Loucy (cell line): ENCODE measurements around the gene MAST4.

Experiments used
- H2AFZ ChIP-seq: fragments of 200-600 bp; sonication (generic); 2 replicates; pipeline ENCODE4 v1.6.0; 2016; ENCODE audit warnings: antibody characterized with exemption, mild to moderate bottlenecking, low read length, moderate library complexity
- H3F3A ChIP-seq: fragments of 200-600 bp; 2 replicates; pipeline ENCODE4 v1.6.0; 2016; ENCODE audit warnings: antibody characterized with exemption, low read depth, mild to moderate bottlenecking
- H3K27me3 ChIP-seq: fragments of 200-600 bp; sonication (generic); 2 replicates; pipeline ENCODE4 v1.6.1; 2014; ENCODE audit warnings: low read length, mild to moderate bottlenecking; ENCODE audit not compliant: insufficient read depth, poor library complexity, severe bottlenecking
- H3K36me3 ChIP-seq: fragments of 200-600 bp; sonication (generic); 2 replicates; pipeline ENCODE4 v1.6.1; 2016; ENCODE audit warnings: low read length; ENCODE audit not compliant: insufficient read depth
- H3K4me1 ChIP-seq: fragments of 200-600 bp; sonication (generic); 2 replicates; pipeline ENCODE4 v1.5.1; 2014; ENCODE audit warnings: low read length, mild to moderate bottlenecking; ENCODE audit not compliant: insufficient read depth, poor library complexity, severe bottlenecking
- H3K4me2 ChIP-seq: fragments of 200-600 bp; sonication (generic); 2 replicates; pipeline ENCODE4 v1.6.0; 2014; ENCODE audit warnings: antibody characterized with exemption, low read length, low read depth, mild to moderate bottlenecking; ENCODE audit not compliant: poor library complexity, severe bottlenecking
- H3K4me3 ChIP-seq: fragments of 200-600 bp; sonication (generic); 2 replicates; pipeline ENCODE4 v1.5.1; 2014; ENCODE audit warnings: low read length, mild to moderate bottlenecking, mixed read lengths; ENCODE audit not compliant: poor library complexity, severe bottlenecking
- H3K79me2 ChIP-seq: fragments of 200-600 bp; sonication (generic); 2 replicates; pipeline ENCODE4 v1.6.1; 2014; ENCODE audit warnings: low read length; ENCODE audit not compliant: insufficient read depth
- H3K9ac ChIP-seq: fragments of 200-600 bp; sonication (generic); 2 replicates; pipeline ENCODE4 v1.6.0; 2014; ENCODE audit warnings: mild to moderate bottlenecking, low read depth, low read length, moderate library complexity; ENCODE audit not compliant: poor library complexity, severe bottlenecking
- H3K9me2 ChIP-seq: fragments of 200-600 bp; sonication (generic); replicated peaks from 2 replicates; pipeline ENCODE4 v1.6.1; 2016; ENCODE audit warnings: low read depth, low read length, mixed read lengths
- H3K9me3 ChIP-seq: fragments of 200-600 bp; sonication (generic); 2 replicates; pipeline ENCODE4 v1.6.1; 2014; ENCODE audit warnings: mild to moderate bottlenecking, antibody characterized with exemption, low read length, low read depth; ENCODE audit not compliant: insufficient read depth
- H4K20me1 ChIP-seq: fragments of 200-600 bp; sonication (generic); 2 replicates; pipeline ENCODE4 v1.6.0; 2014; ENCODE audit warnings: antibody characterized with exemption, low read length, mild to moderate bottlenecking; ENCODE audit not compliant: insufficient read depth, poor library complexity, severe bottlenecking
- EZH2phosphoT487 ChIP-seq: fragments of 200-600 bp; IDR thresholded peaks from 2 replicates; pipeline ENCODE4 v1.6.1; 2018; ENCODE audit warnings: antibody characterized with exemption, mild to moderate bottlenecking, moderate library complexity, borderline replicate concordance
- TF ChIP-seq, protein P1 (sequence below): fragments of 200-600 bp; sonication (generic); conservative IDR thresholded peaks from 2 replicates; pipeline ENCODE4 v1.5.1; 2014; ENCODE audit warnings: mild to moderate bottlenecking, antibody characterized with exemption, low read length

Gene MAST4

DNA sequence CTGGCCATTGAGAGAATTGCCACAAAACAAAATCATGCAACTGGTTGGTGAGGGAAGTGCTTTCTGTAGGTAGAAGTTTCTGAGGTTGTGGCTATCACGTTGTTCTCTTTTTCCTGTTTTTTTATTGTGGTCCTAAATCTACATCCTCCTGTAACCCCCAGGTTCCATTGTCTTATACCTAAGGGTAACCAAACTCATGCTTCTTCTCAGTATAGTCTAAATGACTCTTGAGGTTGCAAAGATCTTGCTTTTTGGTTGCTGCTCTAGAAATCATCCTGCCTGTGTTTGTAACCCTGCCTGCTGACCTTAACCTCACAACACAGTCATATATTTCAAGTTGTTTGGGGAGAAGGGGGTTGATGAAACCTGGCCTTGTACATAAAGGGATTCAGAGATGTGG is 327.3 kb downstream of the MAST4 start:
- H3K9me3 ChIP-seq = no peaks in the 10 kb centered on the region
- H2AFZ ChIP-seq = no peak overlapping the region
- peak overlapping the region; percentile 13 for H3K4me2 ChIP-seq
- no peak overlapping the region for H3K9ac ChIP-seq
- no peaks in the 10 kb centered on the region for H3K79me2 ChIP-seq
- no peaks in the 10 kb centered on the region for H3K36me3 ChIP-seq
- no peaks in the 10 kb centered on the region for H3K27me3 ChIP-seq
- TF ChIP-seq EZH2phosphoT487 = no peak
- TF ChIP-seq, protein P1, sequence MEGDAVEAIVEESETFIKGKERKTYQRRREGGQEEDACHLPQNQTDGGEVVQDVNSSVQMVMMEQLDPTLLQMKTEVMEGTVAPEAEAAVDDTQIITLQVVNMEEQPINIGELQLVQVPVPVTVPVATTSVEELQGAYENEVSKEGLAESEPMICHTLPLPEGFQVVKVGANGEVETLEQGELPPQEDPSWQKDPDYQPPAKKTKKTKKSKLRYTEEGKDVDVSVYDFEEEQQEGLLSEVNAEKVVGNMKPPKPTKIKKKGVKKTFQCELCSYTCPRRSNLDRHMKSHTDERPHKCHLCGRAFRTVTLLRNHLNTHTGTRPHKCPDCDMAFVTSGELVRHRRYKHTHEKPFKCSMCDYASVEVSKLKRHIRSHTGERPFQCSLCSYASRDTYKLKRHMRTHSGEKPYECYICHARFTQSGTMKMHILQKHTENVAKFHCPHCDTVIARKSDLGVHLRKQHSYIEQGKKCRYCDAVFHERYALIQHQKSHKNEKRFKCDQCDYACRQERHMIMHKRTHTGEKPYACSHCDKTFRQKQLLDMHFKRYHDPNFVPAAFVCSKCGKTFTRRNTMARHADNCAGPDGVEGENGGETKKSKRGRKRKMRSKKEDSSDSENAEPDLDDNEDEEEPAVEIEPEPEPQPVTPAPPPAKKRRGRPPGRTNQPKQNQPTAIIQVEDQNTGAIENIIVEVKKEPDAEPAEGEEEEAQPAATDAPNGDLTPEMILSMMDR = no peak
- H4K20me1 ChIP-seq = no peaks in the 10 kb centered on the region
- H3K4me3 ChIP-seq = no peak overlapping the region
- H3K4me1 ChIP-seq = peaks cover 7% of the 10 kb centered on the region
- H3K9me2 ChIP-seq = no peaks in the 10 kb centered on the region
- no peaks in the 10 kb centered on the region for H3F3A ChIP-seq

- Histone ChIP-seq H3K4me3 (no peak overlapping the region), H3K79me2 (no peaks in the 10 kb centered on the region), H3K36me3 (no peaks in the 10 kb centered on the region), H2AFZ (no peak overlapping the region), H3K9ac (no peak overlapping the region), H3K9me3 (no peaks in the 10 kb centered on the region), H3K4me2 (peak overlapping the region; percentile 13), H3K4me1 (peaks cover 7% of the 10 kb centered on the region), H4K20me1 (no peaks in the 10 kb centered on the region), H3F3A (no peaks in the 10 kb centered on the region), H3K27me3 (no peaks in the 10 kb centered on the region), H3K9me2 (no peaks in the 10 kb centered on the region)
- TF ChIP-seq, protein P1 = no peak
- TF ChIP-seq EZH2phosphoT487 = no peak
Observed at GRCh38 chr5:66923922-66924321, 327.7 kb downstream of the MAST4 start.

DNA sequence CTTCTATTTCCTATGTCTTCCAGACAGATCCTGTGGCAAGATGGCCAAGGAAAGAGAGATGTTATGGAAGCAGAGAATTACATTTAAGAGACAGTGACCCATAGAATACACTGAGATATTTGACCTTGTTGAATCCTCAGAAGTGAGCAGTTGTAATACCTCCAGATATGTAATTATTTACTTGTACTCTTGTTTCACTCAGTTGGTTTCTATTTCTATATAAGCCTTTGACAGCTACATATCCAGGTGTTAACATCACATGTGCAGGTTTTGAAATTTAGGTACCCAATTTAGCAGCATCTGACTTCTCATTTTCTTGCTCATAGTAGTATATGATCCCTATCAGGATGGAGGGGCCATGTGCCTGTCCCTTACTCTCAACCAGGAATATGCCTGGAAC is 330.9 kb downstream of the MAST4 start:
- Histone ChIP-seq H3K36me3 (no peaks in the 10 kb centered on the region), H2AFZ (no peak overlapping the region), H3K79me2 (no peaks in the 10 kb centered on the region), H4K20me1 (no peaks in the 10 kb centered on the region), H3K27me3 (no peaks in the 10 kb centered on the region), H3F3A (no peaks in the 10 kb centered on the region), H3K9ac (no peak overlapping the region), H3K4me2 (no peak overlapping the region), H3K4me3 (no peak overlapping the region), H3K4me1 (peaks cover 7% of the 10 kb centered on the region), H3K9me2 (no peaks in the 10 kb centered on the region), H3K9me3 (no peaks in the 10 kb centered on the region)
- TF ChIP-seq EZH2phosphoT487 = no peak
- TF ChIP-seq, protein P1 = no peak
